ENCODE measurements around the gene TM9SF1.

TM9SF1 gene

DNA sequence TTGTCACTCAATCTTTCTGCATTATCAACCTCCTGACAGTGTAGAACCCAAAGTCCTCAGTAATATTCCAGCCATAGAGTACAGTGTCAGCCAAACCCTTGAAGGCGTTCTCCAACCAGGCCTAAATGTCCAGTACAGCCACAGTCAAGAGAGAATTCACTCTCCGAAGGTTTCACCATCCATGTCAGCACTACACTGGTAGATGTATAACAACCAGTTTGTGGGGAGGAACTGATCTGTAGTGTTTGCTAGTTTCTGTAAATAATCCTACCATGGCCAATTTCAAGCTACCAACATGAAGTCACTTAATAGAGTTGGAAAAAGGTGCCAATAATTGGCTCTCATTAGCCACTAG is 21.1 kb upstream of the TM9SF1 start:
- no peaks in the 10 kb centered on the region for H3K36me3 ChIP-seq (ENCODE audit: control insufficient read depth, insufficient read depth, low read length)
- no peak overlapping the region for H3K4me3 ChIP-seq (ENCODE audit: low read length)
- H3K4me1 ChIP-seq (ENCODE audit: control insufficient read depth, low read depth, low read length), result peaks cover 4% of the 10 kb centered on the region

GRCh38 chr14:24215495-24216344 is 20.5 kb upstream of the TM9SF1 start, which contains the start of gene MDP1:
MDP1 (minus strand) TSS chr14:24216066; CDS start chr14:24215955, 111 bp downstream.
- Histone ChIP-seq H3K4me3 (ENCODE audit: low read length) (peak within 1 kb of the TSS; percentile 79), H4K5ac (ENCODE audit: low read length) (no peak within 1 kb of the TSS), H3K4me1 (ENCODE audit: control insufficient read depth, low read depth, low read length) (peaks cover 4% of the 10 kb centered on the region), H3K27ac (ENCODE audit: low read depth, low read length) (no peak within 1 kb of the TSS), H4K8ac (ENCODE audit: low read depth, low read length) (no peak within 1 kb of the TSS), H2BK5ac (ENCODE audit: low read length) (peak within 1 kb of the TSS; percentile 14), H3K23ac (ENCODE audit: low read length) (peak within 1 kb of the TSS; percentile 54), H3K79me1 (ENCODE audit: low read length) (no peaks in the 10 kb centered on the region), H2BK15ac (replicated peaks; ENCODE audit: low read depth) (no peak within 1 kb of the TSS), H2BK120ac (ENCODE audit: low read depth, low read length) (no peak within 1 kb of the TSS), H3K9ac (ENCODE audit: low read length) (peak within 1 kb of the TSS; percentile 91), H2AK5ac (ENCODE audit: low read length) (no peak within 1 kb of the TSS), H3K36me3 (ENCODE audit: control insufficient read depth, insufficient read depth, low read length) (no peaks in the 10 kb centered on the region), H3K4ac (ENCODE audit: low read depth, low read length) (no peak within 1 kb of the TSS), H3K4me2 (ENCODE audit: low read length) (peak within 1 kb of the TSS; percentile 85), H3K18ac (ENCODE audit: low read length) (no peak within 1 kb of the TSS), H3K56ac (ENCODE audit: low read length) (peak within 1 kb of the TSS; percentile 96), H3K79me2 (ENCODE audit: control insufficient read depth, insufficient read depth, low read length) (no peaks in the 10 kb centered on the region), H3K27me3 (ENCODE audit: insufficient read depth, low read length, poor library complexity) (no peaks in the 10 kb centered on the region)
- peak; percentile 93 for DNase-seq
- no CpG with 5 or more reads among the region's 40 CpGs for WGBS (ENCODE audit: extremely low coverage, insufficient coverage, low lambda C conversion rate)

More for the DNA sequence above, 21.1 kb upstream of the TM9SF1 start:
- no peak overlapping the region for H3K23ac ChIP-seq (ENCODE audit: low read length)
- H2AK5ac ChIP-seq (ENCODE audit: low read length), result no peak overlapping the region
- no peak for DNase-seq
- no peaks in the 10 kb centered on the region for H3K79me2 ChIP-seq (ENCODE audit: control insufficient read depth, insufficient read depth, low read length)
- H2BK5ac ChIP-seq (ENCODE audit: low read length), result no peak overlapping the region
- no peak overlapping the region for H3K9ac ChIP-seq (ENCODE audit: low read length)
- H3K4ac ChIP-seq (ENCODE audit: low read depth, low read length), result no peak overlapping the region
- no peak overlapping the region for H3K18ac ChIP-seq (ENCODE audit: low read length)
- no peak overlapping the region for H3K56ac ChIP-seq (ENCODE audit: low read length)
- no peaks in the 10 kb centered on the region for H3K27me3 ChIP-seq (ENCODE audit: insufficient read depth, low read length, poor library complexity)
- H3K27ac ChIP-seq (ENCODE audit: low read depth, low read length), result no peak overlapping the region
- H2BK15ac ChIP-seq (replicated peaks; ENCODE audit: low read depth), result no peak overlapping the region
- no peaks in the 10 kb centered on the region for H3K79me1 ChIP-seq (ENCODE audit: low read length)
- no peak overlapping the region for H4K8ac ChIP-seq (ENCODE audit: low read depth, low read length)
- no CpG with 5 or more reads among the region's 2 CpGs for WGBS (ENCODE audit: extremely low coverage, insufficient coverage, low lambda C conversion rate)
- H3K4me2 ChIP-seq (ENCODE audit: low read length), result no peak overlapping the region
- no peak overlapping the region for H4K5ac ChIP-seq (ENCODE audit: low read length)
- no peak overlapping the region for H2BK120ac ChIP-seq (ENCODE audit: low read depth, low read length)

DNA sequence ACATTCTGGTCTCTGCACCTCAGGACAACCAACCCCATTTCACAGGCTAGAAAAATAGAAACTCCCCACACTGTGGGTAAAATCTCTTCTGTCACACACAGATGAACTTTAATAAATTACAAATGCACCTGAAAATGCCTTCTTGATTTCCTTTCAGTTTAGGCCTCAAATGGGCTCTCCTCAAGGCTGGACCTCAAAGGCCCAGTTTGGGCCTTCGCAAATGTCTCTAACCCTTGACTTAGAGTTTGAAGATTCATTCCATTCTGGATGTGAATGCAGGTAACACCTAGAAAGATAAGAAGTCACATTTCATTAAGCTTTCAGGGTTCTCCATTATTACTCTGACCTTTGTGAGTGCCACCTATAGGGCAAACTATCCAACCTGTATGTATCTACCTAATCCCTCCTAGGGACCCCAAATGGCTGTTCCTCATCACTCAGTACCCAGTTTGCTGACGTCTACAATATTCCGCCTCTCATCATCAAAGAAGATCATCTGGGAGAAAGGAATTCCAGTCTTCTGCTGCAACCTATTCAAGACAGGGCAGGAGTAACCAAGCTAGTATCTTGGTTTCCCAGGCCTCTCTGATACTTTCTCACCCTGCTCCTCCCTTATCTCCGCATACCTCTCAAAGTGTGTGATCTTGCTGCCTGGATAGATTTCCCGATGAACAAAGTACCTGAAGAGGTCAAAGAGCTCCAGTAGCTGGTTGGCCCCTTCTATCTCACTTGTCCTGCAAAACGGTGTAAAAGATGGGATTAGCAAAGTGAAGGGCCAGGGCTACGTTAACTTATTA is 18.8 kb upstream of the TM9SF1 start:
- H3K4me3 ChIP-seq (ENCODE audit: low read length), result peak overlapping the region; percentile 32
- peaks cover 4% of the 10 kb centered on the region for H3K4me1 ChIP-seq (ENCODE audit: control insufficient read depth, low read depth, low read length)
- peak; percentile 48 for DNase-seq

GRCh38 chr14:24212924-24213865 is 18.0 kb upstream of the TM9SF1 start, which contains the start of gene CHMP4A:
CHMP4A (minus strand) TSS chr14:24213488; CDS start chr14:24213439, 49 bp downstream.
- Histone ChIP-seq H3K18ac (ENCODE audit: low read length) (peak within 1 kb of the TSS; percentile 82), H2BK120ac (ENCODE audit: low read depth, low read length) (no peak within 1 kb of the TSS), H3K4me3 (ENCODE audit: low read length) (peak within 1 kb of the TSS; percentile 57), H3K4me1 (ENCODE audit: control insufficient read depth, low read depth, low read length) (peaks cover 4% of the 10 kb centered on the region), H4K5ac (ENCODE audit: low read length) (peak within 1 kb of the TSS; percentile 78), H3K4me2 (ENCODE audit: low read length) (peak within 1 kb of the TSS; percentile 86), H3K79me1 (ENCODE audit: low read length) (no peaks in the 10 kb centered on the region), H3K79me2 (ENCODE audit: control insufficient read depth, insufficient read depth, low read length) (no peaks in the 10 kb centered on the region), H2AK5ac (ENCODE audit: low read length) (peak within 1 kb of the TSS; percentile 14), H2BK5ac (ENCODE audit: low read length) (peak within 1 kb of the TSS; percentile 26), H3K27me3 (ENCODE audit: insufficient read depth, low read length, poor library complexity) (no peaks in the 10 kb centered on the region), H2BK15ac (replicated peaks; ENCODE audit: low read depth) (no peak within 1 kb of the TSS), H3K23ac (ENCODE audit: low read length) (no peak within 1 kb of the TSS), H3K36me3 (ENCODE audit: control insufficient read depth, insufficient read depth, low read length) (peaks cover 4% of the 10 kb centered on the region), H4K8ac (ENCODE audit: low read depth, low read length) (peak within 1 kb of the TSS; percentile 77), H3K27ac (ENCODE audit: low read depth, low read length) (peak within 1 kb of the TSS; percentile 98), H3K4ac (ENCODE audit: low read depth, low read length) (peak within 1 kb of the TSS; percentile 85), H3K9ac (ENCODE audit: low read length) (peak within 1 kb of the TSS; percentile 88), H3K56ac (ENCODE audit: low read length) (peak within 1 kb of the TSS; percentile 84)
- peak; percentile 100 for DNase-seq
- no CpG with 5 or more reads among the region's 53 CpGs for WGBS (ENCODE audit: extremely low coverage, insufficient coverage, low lambda C conversion rate)

More for the DNA sequence above, 18.8 kb upstream of the TM9SF1 start:
- H3K18ac ChIP-seq (ENCODE audit: low read length), result peak overlapping the region; percentile 34
- H3K23ac ChIP-seq (ENCODE audit: low read length), result no peak overlapping the region
- H2BK120ac ChIP-seq (ENCODE audit: low read depth, low read length), result no peak overlapping the region
- H3K27ac ChIP-seq (ENCODE audit: low read depth, low read length), result peak overlapping the region; percentile 47
- H4K8ac ChIP-seq (ENCODE audit: low read depth, low read length), result peak overlapping the region; percentile 77
- peak overlapping the region; percentile 84 for H3K56ac ChIP-seq (ENCODE audit: low read length)
- H3K36me3 ChIP-seq (ENCODE audit: control insufficient read depth, insufficient read depth, low read length), result peaks cover 4% of the 10 kb centered on the region
- H2BK5ac ChIP-seq (ENCODE audit: low read length), result no peak overlapping the region
- peak overlapping the region; percentile 78 for H4K5ac ChIP-seq (ENCODE audit: low read length)
- H3K4ac ChIP-seq (ENCODE audit: low read depth, low read length), result no peak overlapping the region
- no peaks in the 10 kb centered on the region for H3K79me2 ChIP-seq (ENCODE audit: control insufficient read depth, insufficient read depth, low read length)
- peak overlapping the region; percentile 86 for H3K4me2 ChIP-seq (ENCODE audit: low read length)
- no peaks in the 10 kb centered on the region for H3K79me1 ChIP-seq (ENCODE audit: low read length)
- H3K27me3 ChIP-seq (ENCODE audit: insufficient read depth, low read length, poor library complexity), result no peaks in the 10 kb centered on the region
- peak overlapping the region; percentile 14 for H2AK5ac ChIP-seq (ENCODE audit: low read length)
- no peak overlapping the region for H2BK15ac ChIP-seq (replicated peaks; ENCODE audit: low read depth)
- no CpG with 5 or more reads among the region's 7 CpGs for WGBS (ENCODE audit: extremely low coverage, insufficient coverage, low lambda C conversion rate)
- H3K9ac ChIP-seq (ENCODE audit: low read length), result peak overlapping the region; percentile 65

DNA sequence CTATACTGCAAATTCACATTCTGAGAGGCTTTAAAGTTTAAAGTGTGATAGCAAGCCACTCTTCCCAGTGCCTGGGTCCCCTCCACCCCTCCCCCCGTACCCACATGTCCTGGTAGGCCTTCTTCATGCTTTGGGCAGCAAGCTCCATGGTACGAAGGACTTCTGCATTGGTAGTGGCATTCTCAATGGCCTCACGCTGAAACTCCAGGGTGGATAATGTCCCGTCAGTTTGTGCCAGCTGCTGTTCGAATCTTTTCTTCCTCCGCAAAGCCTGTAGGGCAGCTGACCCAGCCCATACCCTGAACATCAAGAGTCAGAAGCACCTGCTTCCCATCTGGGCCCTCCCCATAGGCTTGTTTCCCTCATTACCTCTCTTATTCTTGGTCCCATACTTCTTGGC is 16.1 kb upstream of the TM9SF1 start:
- DNase-seq, result no peak
- Histone ChIP-seq H3K4me3 (ENCODE audit: low read length) (no peak overlapping the region), H3K56ac (ENCODE audit: low read length) (no peak overlapping the region), H2AK5ac (ENCODE audit: low read length) (no peak overlapping the region), H2BK120ac (ENCODE audit: low read depth, low read length) (no peak overlapping the region), H3K27ac (ENCODE audit: low read depth, low read length) (no peak overlapping the region), H3K23ac (ENCODE audit: low read length) (no peak overlapping the region), H3K18ac (ENCODE audit: low read length) (no peak overlapping the region), H3K79me1 (ENCODE audit: low read length) (no peaks in the 10 kb centered on the region), H3K4me1 (ENCODE audit: control insufficient read depth, low read depth, low read length) (peaks cover 4% of the 10 kb centered on the region), H3K79me2 (ENCODE audit: control insufficient read depth, insufficient read depth, low read length) (no peaks in the 10 kb centered on the region), H3K4me2 (ENCODE audit: low read length) (no peak overlapping the region), H2BK5ac (ENCODE audit: low read length) (no peak overlapping the region), H3K36me3 (ENCODE audit: control insufficient read depth, insufficient read depth, low read length) (peaks cover 7% of the 10 kb centered on the region), H3K4ac (ENCODE audit: low read depth, low read length) (no peak overlapping the region), H4K5ac (ENCODE audit: low read length) (no peak overlapping the region), H3K27me3 (ENCODE audit: insufficient read depth, low read length, poor library complexity) (no peaks in the 10 kb centered on the region), H3K9ac (ENCODE audit: low read length) (no peak overlapping the region), H2BK15ac (replicated peaks; ENCODE audit: low read depth) (no peak overlapping the region), H4K8ac (ENCODE audit: low read depth, low read length) (no peak overlapping the region)
- WGBS (ENCODE audit: extremely low coverage, insufficient coverage, low lambda C conversion rate), result no CpG with 5 or more reads among the region's 6 CpGs
